Measurements from ENCODE around the gene KCNMB4. TPM values are rescaled to one million over a fixed set of nuclear protein-coding genes. Genes with fewer than 3 reads are reported as not detected.

The KCNMB4 gene
- 6.3 and 6.7 TPM in 2 replicates for total RNA-seq (2021)
- Bru-seq, nascent RNA: percentile 60 among the genes with signal in this experiment
- percentile 57 among the genes with signal in this experiment for BruChase-seq, experiment 1, labeled RNA remaining after a 2-hour chase
- BruChase-seq, experiment 2, labeled RNA remaining after a 6-hour chase: percentile 49 among the genes with signal in this experiment
- long read RNA-seq, full-length matches to known transcripts: 24 of 29 reads
- long read RNA-seq, partial matches to known transcripts: 1 of 29 reads
- long read RNA-seq, other reads (novel, unspliced or antisense): 4 of 29 reads

- H3K9me2 ChIP-seq (ENCODE audit: insufficient read depth): no peaks in the 10 kb centered on the region
- intact Hi-C loops (cut with micrococcal nuclease; ENCODE audit: unreplicated experiment): loop anchor here (2.0 to 5.0 kb wide), 4 partner anchors 83 to 467 kb away; partner anchors contain the start of gene CNOT2
- CTCF ChIA-PET: no interaction called here
- POLR2A ChIA-PET (ENCODE audit: unreplicated experiment): interaction anchor here (0.5 kb wide), 1 partner anchor 211 kb away, joined by 6 read pairs; no protein-coding TSS in a partner anchor
- H3K4me2 ChIP-seq: peak within 1 kb of the TSS; percentile 82
- no peaks in the 10 kb centered on the region for H4K20me1 ChIP-seq (ENCODE audit: insufficient read depth)
- H3K4me3 ChIP-seq: peak within 1 kb of the TSS; percentile 66
- peak; percentile 65 to 90 for DNase-seq
- H3K27ac ChIP-seq: no peak within 1 kb of the TSS
- H3K79me2 ChIP-seq (ENCODE audit: low read depth): no peaks in the 10 kb centered on the region; the same call in 1 of the 2 replicates
- H3K36me3 ChIP-seq (ENCODE audit: low read depth): no peaks in the 10 kb centered on the region
- no peaks in the 10 kb centered on the region for H3K9me3 ChIP-seq (ENCODE audit: insufficient read depth, low read depth)
- H3F3A ChIP-seq (ENCODE audit: insufficient read depth, low read depth): peaks cover 5% of the 10 kb centered on the region; the same call in 1 of the 2 replicates
- TF ChIP-seq EZH2 (IDR thresholded peaks at IDR 0.05; ENCODE audit: low read depth): no peak
- TF ChIP-seq CTCF (conservative IDR thresholded peaks at IDR 0.05): no peak
- H3K27me3 ChIP-seq (ENCODE audit: insufficient read depth, low read depth): no peaks in the 10 kb centered on the region
- no TSS peak for BruUV-seq (replicated peaks)
- peaks cover 17% of the 10 kb centered on the region for H3K4me1 ChIP-seq (replicated peaks; ENCODE audit: insufficient read depth)
- H2AFZ ChIP-seq: peak within 1 kb of the TSS; percentile 90
Measured at GRCh38 chr12:70365648-70366518, at the start of gene KCNMB4. KCNMB4 (plus strand) TSS chr12:70366290; CDS start chr12:70366735, 445 bp downstream.

GRCh38 chr12:70317781-70318180 lies 48.3 kb upstream of the KCNMB4 start:
- ChIA-PET CTCF (no interaction called here), POLR2A (ENCODE audit: unreplicated experiment) (no interaction called here)
- no peak overlapping the region for H3K27ac ChIP-seq
- peaks cover 3% of the 10 kb centered on the region; the same call in 1 of the 2 replicates for H3K79me2 ChIP-seq (ENCODE audit: low read depth)
- peaks cover 26% of the 10 kb centered on the region for H4K20me1 ChIP-seq (ENCODE audit: insufficient read depth)
- no peak overlapping the region for H3K4me3 ChIP-seq
- H3K4me1 ChIP-seq (replicated peaks; ENCODE audit: insufficient read depth): no peaks in the 10 kb centered on the region
- H3K9me3 ChIP-seq (ENCODE audit: insufficient read depth, low read depth): no peaks in the 10 kb centered on the region
- TF ChIP-seq EZH2 (IDR thresholded peaks at IDR 0.05; ENCODE audit: low read depth) (no peak), CTCF (conservative IDR thresholded peaks at IDR 0.05) (no peak)
- H2AFZ ChIP-seq: no peak overlapping the region
- DNase-seq: no peak
- no TSS peak for BruUV-seq (replicated peaks)
- no peaks in the 10 kb centered on the region for H3K27me3 ChIP-seq (ENCODE audit: insufficient read depth, low read depth)
- peaks cover 3% of the 10 kb centered on the region; the same call in 1 of the 2 replicates for H3K36me3 ChIP-seq (ENCODE audit: low read depth)
- no peak overlapping the region for H3K4me2 ChIP-seq
- intact Hi-C loops (cut with micrococcal nuclease; ENCODE audit: unreplicated experiment): no loop called here
- H3F3A ChIP-seq (ENCODE audit: insufficient read depth, low read depth): peaks cover 8% of the 10 kb centered on the region; the same call in 1 of the 2 replicates
- no peaks in the 10 kb centered on the region for H3K9me2 ChIP-seq (ENCODE audit: insufficient read depth)

GRCh38 chr12:70319605-70320004 lies 46.5 kb upstream of the KCNMB4 start:
- intact Hi-C loops (cut with micrococcal nuclease; ENCODE audit: unreplicated experiment): no loop called here
- no peaks in the 10 kb centered on the region; the same call in 1 of the 2 replicates for H3K36me3 ChIP-seq (ENCODE audit: low read depth)
- no peak for DNase-seq
- no peak overlapping the region for H3K4me3 ChIP-seq
- H3K9me3 ChIP-seq (ENCODE audit: insufficient read depth, low read depth): no peaks in the 10 kb centered on the region
- no TSS peak for BruUV-seq (replicated peaks)
- H3K9me2 ChIP-seq (ENCODE audit: insufficient read depth): no peaks in the 10 kb centered on the region
- no peak for TF ChIP-seq EZH2 (IDR thresholded peaks at IDR 0.05; ENCODE audit: low read depth)
- no peak for TF ChIP-seq CTCF (conservative IDR thresholded peaks at IDR 0.05)
- ChIA-PET POLR2A (ENCODE audit: unreplicated experiment) (interaction anchor here (0.6 kb wide), 1 partner anchor 130 kb away, joined by 4 read pairs; no protein-coding TSS in a partner anchor), CTCF (no interaction called here)
- H3F3A ChIP-seq (ENCODE audit: insufficient read depth, low read depth): 0 out of 2 replicates have a peak, but pooled peaks cover 2% of the 10 kb centered on the region
- H3K27ac ChIP-seq: no peak overlapping the region
- H2AFZ ChIP-seq: no peak overlapping the region
- H3K4me2 ChIP-seq: no peak overlapping the region
- 0 out of 2 replicates have a peak, but pooled peaks cover 3% of the 10 kb centered on the region for H3K79me2 ChIP-seq (ENCODE audit: low read depth)
- H3K27me3 ChIP-seq (ENCODE audit: insufficient read depth, low read depth): no peaks in the 10 kb centered on the region
- H4K20me1 ChIP-seq (ENCODE audit: insufficient read depth): peaks cover 15% of the 10 kb centered on the region
- H3K4me1 ChIP-seq (replicated peaks; ENCODE audit: insufficient read depth): no peaks in the 10 kb centered on the region
